ENCODE measurements around the gene CCDC28A. TPM values are rescaled to one million over a fixed set of nuclear protein-coding genes. Genes with fewer than 3 reads are reported as not detected.

Gene CCDC28A
- total RNA-seq, 1 experiment from 2014 or later: 9.8 TPM

GRCh38 chr6:138837246-138837645 is 63.7 kb downstream of the CCDC28A start:
- no peaks in the 10 kb centered on the region for H3K9me3 ChIP-seq (ENCODE audit: low read depth, low read length, poor library complexity, severe bottlenecking)
- H3K4me1 ChIP-seq (ENCODE audit: insufficient read depth, low read length, poor library complexity, severe bottlenecking): peaks cover 6% of the 10 kb centered on the region
- CTCF ChIA-PET: no interaction called here
- H3K36me3 ChIP-seq (ENCODE audit: insufficient read depth, low read length, poor library complexity, severe bottlenecking): no peaks in the 10 kb centered on the region
- no peak overlapping the region for H3K27ac ChIP-seq (ENCODE audit: low read depth, low read length, poor library complexity, severe bottlenecking)
- no peak overlapping the region for H3K4me3 ChIP-seq (ENCODE audit: low read depth, low read length, poor library complexity, severe bottlenecking)
- intact Hi-C loops (cut with micrococcal nuclease; ENCODE audit: unreplicated experiment): no loop called here
- TF ChIP-seq EZH2 (IDR thresholded peaks at IDR 0.05; ENCODE audit: borderline replicate concordance, low read depth, low read length, poor library complexity, severe bottlenecking): no peak
- TF ChIP-seq CTCF (conservative IDR thresholded peaks at IDR 0.05; ENCODE audit: low read depth, low read length): no peak
- no peaks in the 10 kb centered on the region for H3K27me3 ChIP-seq (replicated peaks; ENCODE audit: insufficient read depth, low read depth, low read length, poor library complexity)
- no peak for DNase-seq (ENCODE audit: low spot score)
- BruUV-seq (replicated peaks): no TSS peak
- POLR2A ChIA-PET (ENCODE audit: low non-redundant PET): no interaction called here

Other genes starting within 250 kb of the CCDC28A start
- gene ECT2L, start 22.3 kb downstream of the CCDC28A start, total RNA-seq (2021): not detected in 2 replicates
- 63.4 and 64.9 TPM in 2 replicates for gene REPS1, start 214.5 kb downstream of the CCDC28A start, total RNA-seq (2021)